ENCODE results near the gene PRDM1. TPM values are rescaled to one million over a fixed set of nuclear protein-coding genes. Genes with fewer than 3 reads are reported as not detected.

Gene PRDM1
- polyA plus RNA-seq, 1 of the 3 experiments (the other 2 are of a cell fraction) = 4.0 TPM

- Histone ChIP-seq H3K9me3 (no peaks in the 10 kb centered on the region), H3K4me3 (ENCODE audit: low read depth in 2 of 2, low read length in 1 of 2) (no peak overlapping the region), H3K27ac (ENCODE audit: low read depth in 2 of 2, low read length in 1 of 2) (peak overlapping the region in 1 of 2 experiments; percentile 76; a peak in 2 of 4 replicates), H2AFZ (ENCODE audit: low read depth) (no peak overlapping the region), H3K27me3 (ENCODE audit: insufficient read depth) (no peaks in the 10 kb centered on the region), H3K9me2 (no peaks in the 10 kb centered on the region), H3K4me1 (ENCODE audit: control insufficient read depth in 1 of 2, insufficient read depth in 2 of 2, low read depth in 1 of 2, low read length in 1 of 2) (peaks cover 9 to 23% of the 10 kb centered on the region in 2 experiments; a peak in 3 of 4 replicates), H3K79me2 (ENCODE audit: insufficient read depth) (no peaks in the 10 kb centered on the region), H3K9ac (peak overlapping the region; percentile 46), H4K20me1 (ENCODE audit: insufficient read depth) (no peaks in the 10 kb centered on the region), H3K4me2 (peak overlapping the region; percentile 43), H3K36me3 (replicated peaks in 1 of 2; ENCODE audit: control insufficient read depth in 1 of 2, insufficient read depth in 2 of 2, low read length in 1 of 2) (no peaks in the 10 kb centered on the region), H3F3A (replicated peaks; ENCODE audit: insufficient read depth) (peaks cover 8% of the 10 kb centered on the region)
- POLR2A ChIA-PET = no interaction called here
- no peak for DNase-seq
- TF ChIP-seq CTCF (IDR thresholded peaks at IDR 0.05) (no peak), JUND (IDR thresholded peaks at IDR 0.05) (0 out of 2 replicates have a peak, but pooled peaks have one; percentile 4)
- WGBS (ENCODE audit: low lambda C conversion rate) = 60% methylated on average over 1 of the region's 1 CpG
- CTCF ChIA-PET = interaction anchor here (1.4 kb wide), 1 partner anchor 34 kb away, joined by 3 read pairs; no protein-coding TSS in a partner anchor
Observed at GRCh38 chr6:106158816-106159215, 72.7 kb downstream of the PRDM1 start.

Other genes with a start within 250 kb of the PRDM1 start
- 15.5 and 16.7 TPM in 2 replicates for gene ATG5, start 239.4 kb downstream of the PRDM1 start, polyA plus RNA-seq (2012; rRNA removed)

All from SK-N-SH (cell line).